LNCaP clone FGC (cell line): ENCODE data around the gene CIBAR2.

Experiments used
- DNase-seq: peaks from one replicate; pipeline ENCODE4 v3.0.0-alpha.2; 2011; ENCODE audit warnings: low read depth
- H3K4me3 ChIP-seq: 2 replicates; pipeline ENCODE4 v1.5.1; 2011; ENCODE audit warnings: mild to moderate bottlenecking, low read depth, low read length, control low read depth
- CTCF ChIP-seq: IDR thresholded peaks from 2 replicates; pipeline ENCODE4 v1.5.1; 2012; ENCODE audit warnings: mild to moderate bottlenecking; ENCODE audit not compliant: control insufficient read depth, insufficient read depth; ENCODE audit errors: extremely low read depth

The CIBAR2 gene

GRCh38 chr16:85128079-85128837, 16.0 kb upstream of the CIBAR2 start:
- no peak for DNase-seq

GRCh38 chr16:85127379-85127723, 15.1 kb upstream of the CIBAR2 start:
- DNase-seq: no peak
- no peak overlapping the region for H3K4me3 ChIP-seq
- TF ChIP-seq CTCF: no peak

More at GRCh38 chr16:85128079-85128837, 16.0 kb upstream of the CIBAR2 start:
- no peak for TF ChIP-seq CTCF
- H3K4me3 ChIP-seq: no peak overlapping the region

DNA sequence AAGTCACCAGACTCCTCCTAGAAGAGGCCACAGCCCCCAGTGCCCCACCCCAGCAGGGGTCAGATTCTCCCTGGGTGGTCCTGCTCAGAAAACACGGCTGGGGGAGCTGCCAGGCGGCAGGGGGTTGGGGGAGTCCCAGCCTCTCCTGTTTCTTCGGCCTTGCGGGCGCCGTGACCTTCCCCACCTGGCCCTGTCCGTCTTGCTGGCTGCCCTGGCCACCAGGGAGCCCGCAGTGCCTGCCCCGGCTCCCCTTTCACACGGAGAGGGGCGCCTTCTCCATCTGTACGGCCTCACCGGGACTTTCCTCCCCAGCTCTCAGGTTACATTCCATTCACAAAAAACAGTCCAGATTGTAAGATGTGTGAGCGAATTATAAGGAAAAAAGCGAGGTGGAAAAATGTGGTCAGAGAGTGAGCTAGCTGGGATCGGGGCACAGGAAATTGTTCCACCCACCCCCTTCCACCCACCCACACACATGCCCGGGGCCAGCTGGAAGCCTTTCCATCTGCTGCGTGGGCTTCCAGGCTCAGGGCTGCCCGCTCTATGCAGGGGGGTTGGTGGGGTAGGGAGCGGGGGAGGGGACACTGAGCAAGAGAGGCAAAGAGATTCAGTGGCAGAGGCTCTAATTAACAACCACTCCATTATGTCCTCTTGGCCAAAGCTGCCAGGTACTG, 14.6 kb upstream of the CIBAR2 start:
- no peak for TF ChIP-seq CTCF
- DNase-seq: no peak
- no peak overlapping the region for H3K4me3 ChIP-seq

DNA sequence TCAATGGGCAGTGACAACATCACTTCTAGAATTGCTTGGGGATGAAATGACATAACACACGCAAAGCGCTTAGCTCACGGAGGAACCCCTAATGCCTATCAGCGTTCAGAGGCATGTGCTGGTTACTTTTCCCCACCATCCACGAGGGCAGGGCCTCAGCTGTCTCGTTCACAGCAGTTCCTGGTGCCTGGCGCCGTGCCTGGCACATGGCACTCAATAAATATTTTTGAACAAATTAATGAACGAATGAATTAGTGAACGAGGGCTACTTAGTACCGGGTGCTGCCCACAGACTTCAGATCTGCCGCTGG, 14.1 kb upstream of the CIBAR2 start:
- TF ChIP-seq CTCF: no peak
- no peak overlapping the region for H3K4me3 ChIP-seq
- no peak for DNase-seq

GRCh38 chr16:85125570-85126393, 13.5 kb upstream of the CIBAR2 start:
- H3K4me3 ChIP-seq: no peak overlapping the region
- TF ChIP-seq CTCF: no peak
- DNase-seq: no peak

GRCh38 chr16:85124636-85125346, 12.5 kb upstream of the CIBAR2 start:
- no peak for TF ChIP-seq CTCF
- no peak overlapping the region for H3K4me3 ChIP-seq
- no peak for DNase-seq
